ENCODE measurements around the gene SLC35E3.

Gene SLC35E3

DNA sequence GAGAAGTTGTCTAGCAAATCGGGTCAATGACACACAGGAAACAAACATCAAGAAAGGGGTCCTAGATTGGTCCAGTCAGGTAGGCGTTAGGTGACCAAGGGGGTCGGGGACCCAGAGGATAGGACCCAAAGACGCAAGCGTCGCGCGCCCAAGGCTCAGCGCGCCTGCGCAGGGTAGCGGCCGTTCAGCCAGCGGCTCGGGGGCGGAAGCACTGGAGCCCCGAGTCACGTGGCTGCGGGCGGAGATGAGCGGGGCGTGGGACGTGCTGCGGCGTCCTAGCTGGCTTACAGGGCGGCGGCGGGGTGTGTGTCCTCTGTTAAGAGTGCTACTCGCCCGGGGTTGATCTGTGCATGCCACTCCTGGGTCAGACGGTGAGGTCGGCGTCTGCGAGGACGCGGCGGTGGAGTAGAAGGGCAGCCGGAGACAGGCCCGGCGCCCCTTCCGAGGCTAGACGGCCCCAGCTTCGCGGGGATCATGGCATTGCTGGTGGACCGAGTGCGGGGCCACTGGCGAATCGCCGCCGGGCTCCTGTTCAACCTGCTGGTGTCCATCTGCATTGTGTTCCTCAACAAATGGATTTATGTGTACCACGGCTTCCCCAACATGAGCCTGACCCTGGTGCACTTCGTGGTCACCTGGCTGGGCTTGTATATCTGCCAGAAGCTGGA lies at the start of gene SLC35E3:
TSS of gene SLC35E3 (plus strand) at position 273 of the 668 bp plus-strand sequence. CDS start at position 475, 202 bp downstream.
- in situ Hi-C loops (cut with MboI; ENCODE audit: low sequenced_read_pairs), result no loop called here

DNA sequence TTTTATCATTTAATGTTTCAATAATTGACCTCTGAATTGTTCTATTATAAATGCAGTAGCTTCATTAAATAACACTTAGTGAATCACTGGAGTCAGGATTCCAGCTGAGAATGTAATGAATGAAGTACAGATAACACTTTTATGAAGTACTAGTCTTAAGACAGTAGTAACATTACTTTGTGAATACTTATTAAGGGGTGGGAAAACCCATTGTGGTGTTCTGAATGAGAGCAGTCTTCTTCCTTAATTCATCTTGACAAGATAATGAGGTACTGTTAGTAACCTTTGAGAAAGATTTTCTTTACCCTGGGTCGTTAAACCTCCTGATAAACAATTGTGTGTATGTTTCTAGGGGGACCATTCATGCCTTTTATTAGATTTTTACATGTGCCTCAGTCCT lies 46.5 kb upstream of the SLC35E3 start:
- in situ Hi-C loops (cut with MboI; ENCODE audit: low sequenced_read_pairs), result no loop called here

DNA sequence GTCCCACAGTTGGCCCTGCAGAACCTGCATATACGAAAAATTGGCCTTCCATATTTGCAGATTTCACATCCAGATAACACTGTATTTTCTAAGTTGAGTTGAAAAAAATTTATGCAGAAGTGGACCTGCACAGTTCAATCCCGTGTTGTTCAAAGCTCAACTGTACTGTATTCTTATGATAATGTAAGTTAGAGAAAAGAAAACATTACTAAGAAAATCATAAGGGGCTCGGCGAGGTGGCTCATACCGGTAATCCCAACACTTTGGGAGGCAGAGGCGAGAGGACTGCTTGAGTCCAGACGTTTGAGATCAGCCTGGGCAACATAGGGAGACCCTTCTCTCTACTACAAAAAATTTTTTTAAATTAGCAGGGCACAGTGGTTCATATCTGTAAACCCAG lies 18.2 kb upstream of the SLC35E3 start:
- in situ Hi-C loops (cut with MboI; ENCODE audit: low sequenced_read_pairs), result no loop called here

DNA sequence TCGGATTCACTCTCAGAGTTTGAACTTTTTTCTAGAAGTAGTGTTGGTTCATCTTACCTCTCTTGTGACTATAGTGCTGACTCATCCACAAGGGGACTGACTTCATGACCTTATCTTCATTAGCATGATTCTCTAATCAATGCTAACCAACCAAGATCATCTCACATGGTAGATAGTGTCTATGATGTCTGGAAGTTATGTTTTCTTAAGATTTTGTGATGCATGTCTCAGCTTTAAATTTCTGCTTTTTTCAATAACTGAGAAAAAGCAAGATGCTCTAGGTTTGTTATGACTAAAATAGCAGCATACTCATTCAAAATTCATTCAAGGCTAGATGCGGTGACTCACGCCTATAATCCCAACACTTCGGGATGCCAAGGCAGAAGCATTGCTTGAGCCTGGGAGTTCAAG lies 12.3 kb upstream of the SLC35E3 start:
- in situ Hi-C loops (cut with MboI; ENCODE audit: low sequenced_read_pairs), result no loop called here

DNA sequence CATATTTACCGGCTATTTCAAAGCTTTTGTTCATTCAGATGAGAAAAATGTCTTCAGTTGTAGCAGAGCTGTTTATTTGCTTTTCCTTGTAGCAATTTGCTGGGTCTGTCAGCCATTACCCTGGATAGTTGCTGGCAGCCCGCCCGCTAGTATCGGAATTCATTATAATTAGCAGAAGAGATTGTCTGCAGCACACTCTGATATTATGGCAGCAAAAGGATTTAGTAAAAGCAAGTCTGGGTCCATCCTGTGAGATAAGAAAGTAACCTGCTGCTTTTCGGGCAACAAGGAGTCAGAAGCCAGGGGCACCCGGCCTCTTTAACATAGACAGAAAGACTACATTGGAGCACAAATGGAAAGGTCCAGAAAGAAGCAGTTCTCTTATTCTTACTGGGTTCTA lies 6.1 kb upstream of the SLC35E3 start:
- in situ Hi-C loops (cut with MboI; ENCODE audit: low sequenced_read_pairs), result no loop called here

DNA sequence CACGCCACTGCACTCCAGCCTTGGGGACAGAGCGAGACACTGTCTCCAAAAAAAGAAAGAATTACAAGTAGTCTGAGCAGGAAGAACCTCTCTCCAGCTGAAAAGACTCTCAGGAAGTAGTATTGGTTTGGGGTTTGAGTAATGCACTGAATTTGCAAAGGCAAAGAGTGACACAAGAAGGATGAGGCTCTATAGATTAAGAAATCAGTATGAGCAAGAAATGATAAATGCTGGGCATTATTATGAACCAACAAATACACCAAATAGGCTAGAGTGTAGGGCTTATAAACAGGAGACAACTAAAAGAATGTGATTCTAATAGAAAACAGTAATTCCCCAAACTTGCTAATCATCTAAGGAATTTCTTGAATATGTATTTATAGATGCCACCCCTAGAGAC lies 2.6 kb upstream of the SLC35E3 start:
- in situ Hi-C loops (cut with MboI; ENCODE audit: low sequenced_read_pairs), result no loop called here

DNA sequence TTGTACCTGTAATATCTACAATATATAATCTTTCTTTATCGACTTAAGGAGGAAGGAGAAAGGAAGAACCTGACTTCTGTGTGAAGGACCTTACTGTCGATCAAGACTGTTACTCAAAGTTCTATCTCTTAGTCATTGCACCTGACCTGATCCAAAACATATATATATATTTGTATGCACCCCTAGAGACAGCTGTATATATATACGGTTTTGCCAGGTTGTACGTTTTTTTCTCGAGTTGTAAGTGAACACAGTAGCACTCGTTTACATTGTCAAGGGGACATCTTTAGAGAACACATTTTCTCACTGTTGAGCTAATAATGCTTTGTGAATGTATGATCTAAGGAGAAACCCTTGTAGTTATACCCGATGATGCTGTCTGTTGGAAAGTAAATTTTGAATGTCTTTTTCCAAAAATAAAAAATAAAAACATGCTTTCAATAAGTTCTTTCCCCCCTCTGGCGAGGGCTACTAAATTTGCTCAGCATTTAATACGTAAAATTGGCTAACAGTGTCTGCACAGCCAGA lies 536 bp upstream of the SLC35E3 start:
- in situ Hi-C loops (cut with MboI; ENCODE audit: low sequenced_read_pairs), result no loop called here

DNA sequence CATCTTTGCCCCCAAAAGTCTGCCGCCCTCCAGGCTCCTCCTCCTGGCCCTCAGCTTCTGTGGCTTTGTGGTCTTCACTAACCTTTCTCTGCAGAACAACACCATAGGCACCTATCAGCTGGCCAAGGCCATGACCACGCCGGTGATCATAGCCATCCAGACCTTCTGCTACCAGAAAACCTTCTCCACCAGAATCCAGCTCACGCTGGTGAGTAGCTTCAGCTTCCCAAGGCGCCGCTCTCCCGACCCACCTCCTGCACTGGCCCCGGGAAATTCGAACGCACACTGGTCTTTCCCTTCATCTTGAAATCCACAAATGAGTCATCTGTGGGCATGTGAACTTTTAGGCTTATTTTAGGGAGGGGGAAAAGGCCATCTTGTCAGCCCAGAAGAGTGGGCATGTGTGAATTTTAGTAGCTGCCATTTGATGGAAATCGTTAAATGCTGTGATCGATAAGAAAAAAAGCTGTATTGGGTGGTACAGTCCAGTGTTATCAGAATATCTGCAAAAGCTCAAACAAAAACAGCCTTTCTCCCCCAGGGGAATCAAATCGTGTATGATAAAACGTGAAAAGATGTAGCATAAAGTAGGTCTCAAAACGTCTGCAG lies 700 bp downstream of the SLC35E3 start:
- in situ Hi-C loops (cut with MboI; ENCODE audit: low sequenced_read_pairs), result no loop called here

DNA sequence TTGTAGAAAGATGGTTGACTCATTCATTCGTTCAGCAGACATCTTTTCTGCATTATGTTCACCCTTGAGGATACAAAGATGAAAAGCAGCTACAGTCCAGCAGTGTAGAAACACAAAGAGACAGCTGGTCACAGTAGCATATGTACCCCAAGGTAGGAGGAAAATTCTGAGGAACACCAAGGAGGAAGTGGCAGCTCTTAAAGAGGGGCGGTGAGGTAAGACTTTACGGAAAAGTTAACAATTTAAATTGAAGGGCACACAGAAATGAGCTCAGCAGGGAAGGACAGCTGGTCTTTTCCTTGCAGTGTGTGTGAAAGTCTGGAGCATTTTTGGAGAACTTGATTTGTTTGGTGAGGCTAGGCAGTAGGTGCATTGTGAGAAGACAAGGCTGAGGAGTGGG lies 3.5 kb downstream of the SLC35E3 start:
- in situ Hi-C loops (cut with MboI; ENCODE audit: low sequenced_read_pairs), result no loop called here

DNA sequence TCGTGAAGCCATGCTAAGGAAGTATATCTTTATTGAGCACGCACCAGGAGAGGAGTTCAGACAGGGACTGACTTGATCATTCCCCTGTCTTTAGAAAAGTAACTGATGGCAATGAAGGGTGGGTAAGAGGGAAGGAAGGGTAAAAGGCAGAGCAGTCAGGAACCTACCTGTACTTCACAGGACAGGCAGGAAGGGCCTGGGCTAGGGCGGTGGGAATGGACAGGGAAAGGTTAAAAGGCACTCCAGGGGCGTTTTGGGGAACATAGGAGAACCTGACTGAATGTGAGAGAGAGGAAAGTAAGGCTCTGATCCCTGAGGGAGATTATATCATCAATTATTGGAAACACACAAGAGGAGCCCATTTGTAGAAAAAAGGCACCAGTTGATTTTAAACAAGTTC lies 3.9 kb downstream of the SLC35E3 start:
- in situ Hi-C loops (cut with MboI; ENCODE audit: low sequenced_read_pairs), result no loop called here

DNA sequence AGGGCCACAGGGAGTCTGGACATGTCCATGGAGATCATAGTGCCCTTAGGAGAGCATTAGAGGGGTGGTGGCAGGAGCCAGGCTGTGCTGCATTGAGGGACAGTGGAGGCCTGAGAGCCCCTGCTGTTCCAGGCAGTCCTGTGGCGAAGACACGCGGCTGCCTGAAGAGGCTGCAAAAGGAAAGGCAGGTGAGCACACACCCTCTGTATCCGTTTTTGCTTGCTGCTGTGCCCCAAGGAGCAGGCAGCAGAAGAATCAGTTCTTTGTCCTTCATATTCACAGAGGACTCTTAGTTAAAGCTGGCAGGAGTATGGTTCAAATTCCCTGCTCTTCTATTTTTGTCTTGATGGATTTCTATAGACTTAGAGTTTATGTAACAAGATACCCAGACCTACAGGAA lies 4.5 kb downstream of the SLC35E3 start:
- in situ Hi-C loops (cut with MboI; ENCODE audit: low sequenced_read_pairs), result no loop called here

DNA sequence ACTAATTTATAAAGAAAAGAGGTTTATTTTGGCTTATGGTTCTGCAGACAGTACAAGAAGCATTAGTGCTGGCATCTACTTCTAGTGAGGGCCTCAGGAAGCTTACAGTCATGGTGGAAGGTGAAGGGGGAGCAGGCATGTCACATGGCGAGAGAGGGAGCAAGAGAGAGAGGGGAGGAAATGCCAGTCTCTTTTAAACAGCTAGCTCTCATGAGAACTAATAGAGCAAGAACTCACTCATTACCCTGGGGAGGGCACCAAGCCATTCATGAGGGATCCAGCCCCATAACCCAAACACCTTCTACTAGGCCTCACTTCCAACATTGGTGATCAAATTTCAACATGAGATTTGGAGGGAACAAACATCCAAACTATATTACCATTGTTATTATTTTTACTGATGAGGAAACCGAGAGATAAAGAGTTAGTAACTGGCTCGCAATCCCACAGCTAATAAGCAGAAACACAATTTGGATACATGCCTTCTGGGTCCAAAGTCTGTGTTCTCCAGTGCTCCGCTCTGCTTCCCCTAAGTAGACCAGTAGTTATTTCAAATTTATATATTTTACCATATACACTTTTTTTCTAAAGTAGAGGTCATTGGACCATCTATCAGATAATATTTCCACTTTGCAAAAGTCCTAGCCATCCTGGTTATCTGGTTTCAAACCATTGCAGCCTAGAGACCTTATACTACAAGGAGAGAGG lies 9.7 kb downstream of the SLC35E3 start:
- in situ Hi-C loops (cut with MboI; ENCODE audit: low sequenced_read_pairs), result no loop called here

DNA sequence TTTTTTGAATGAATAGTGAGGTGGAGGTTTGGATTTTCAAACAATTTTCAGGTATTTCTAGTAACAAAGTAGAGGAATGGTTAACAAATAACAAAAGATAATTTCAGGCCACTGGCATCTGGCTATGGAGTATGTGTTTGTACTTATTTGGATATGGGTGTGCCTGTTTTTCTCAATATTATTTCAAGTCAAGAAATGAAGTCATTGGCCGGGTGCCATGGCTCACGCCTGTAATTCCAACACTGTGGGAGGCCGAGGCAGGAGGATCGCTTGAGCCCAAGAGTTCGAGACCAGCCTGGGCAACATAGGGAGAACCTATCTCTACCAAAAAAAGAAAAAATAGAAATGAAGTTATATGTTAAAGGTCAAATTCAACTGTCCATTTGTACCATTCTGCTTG lies 13.9 kb downstream of the SLC35E3 start:
- in situ Hi-C loops (cut with MboI; ENCODE audit: low sequenced_read_pairs), result no loop called here

DNA sequence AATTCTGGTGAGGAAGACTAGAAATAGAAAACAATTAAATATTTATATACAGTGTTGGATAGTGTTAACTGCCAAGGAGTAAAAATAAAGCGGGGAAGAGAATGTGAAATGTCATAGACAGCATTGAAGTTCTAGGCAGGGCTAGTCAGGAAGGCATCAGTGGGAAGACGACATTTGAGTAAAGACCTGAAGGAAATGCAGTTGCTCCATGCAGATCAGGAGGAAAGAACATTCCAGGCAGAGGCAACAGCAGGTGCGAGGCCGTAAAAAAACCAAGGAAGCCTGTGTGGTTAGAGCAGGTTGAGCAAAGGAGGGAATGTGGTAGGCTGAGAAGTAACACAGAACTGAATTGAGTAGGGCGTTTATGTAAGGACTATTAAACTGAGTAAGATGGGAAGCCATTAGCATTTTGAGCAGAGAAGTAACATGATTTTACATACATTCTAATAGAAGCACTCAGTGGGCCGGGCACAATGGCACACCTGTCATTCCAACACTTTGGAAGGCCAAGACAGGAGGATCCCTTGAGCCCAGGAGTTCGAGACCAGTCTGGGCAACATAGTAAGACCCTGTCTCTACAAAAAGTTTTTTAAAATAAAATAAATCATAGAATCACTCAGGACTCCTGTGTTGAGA lies 14.9 kb downstream of the SLC35E3 start:
- in situ Hi-C loops (cut with MboI; ENCODE audit: low sequenced_read_pairs), result no loop called here

DNA sequence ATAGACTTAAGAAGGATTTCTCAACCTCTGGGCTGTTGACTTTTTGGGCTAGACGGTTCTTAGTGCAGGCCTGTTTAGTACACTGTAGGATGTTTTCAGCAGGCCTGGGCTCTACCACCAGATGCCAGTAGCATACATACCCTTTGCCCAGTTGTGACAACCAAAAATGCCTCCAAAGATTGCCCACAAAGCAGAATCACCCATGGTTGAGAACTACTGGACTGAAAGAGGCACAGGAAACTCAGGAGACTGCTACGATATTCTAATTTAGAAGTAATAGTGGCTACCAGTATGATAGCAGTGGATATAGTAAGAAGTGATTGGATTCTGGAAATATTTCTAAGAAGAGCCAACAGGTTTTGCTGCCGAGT lies 15.5 kb downstream of the SLC35E3 start:
- in situ Hi-C loops (cut with MboI; ENCODE audit: low sequenced_read_pairs), result no loop called here

DNA sequence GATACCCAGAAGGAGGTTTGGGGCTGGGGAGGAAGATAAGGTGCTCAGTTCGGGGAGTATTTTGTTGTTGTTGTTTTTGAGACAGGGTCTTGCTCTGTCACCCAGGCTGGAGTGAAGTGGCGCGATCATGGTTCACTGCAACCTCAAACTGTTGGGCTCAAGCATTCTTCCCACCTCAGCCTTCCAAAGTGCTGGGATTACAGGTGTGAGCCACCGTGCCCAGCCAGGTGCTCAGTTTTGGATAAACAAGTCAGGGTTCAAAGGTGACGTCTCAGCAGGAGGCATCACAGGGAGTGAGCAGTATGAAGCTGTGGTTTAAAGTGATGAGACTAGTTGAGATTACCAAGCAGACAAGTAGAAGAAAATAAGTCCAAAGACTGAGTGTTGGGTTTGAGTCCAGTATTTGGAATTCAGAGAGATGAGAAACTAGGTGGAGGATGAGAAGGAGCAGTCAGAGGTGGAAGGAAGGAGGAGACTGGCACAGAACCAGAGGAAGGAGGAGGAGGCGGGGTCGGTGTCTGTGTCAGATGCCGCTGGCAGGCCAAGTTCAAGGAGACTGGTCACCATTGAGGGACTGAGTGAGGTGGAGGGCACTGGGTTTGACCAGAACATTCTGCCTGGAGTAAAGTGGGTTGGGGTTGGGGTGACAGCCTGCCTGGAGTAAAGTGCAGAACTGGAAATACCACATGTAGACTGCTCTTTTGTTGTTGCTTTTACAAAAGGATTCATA lies 16.1 kb downstream of the SLC35E3 start:
- in situ Hi-C loops (cut with MboI; ENCODE audit: low sequenced_read_pairs), result no loop called here

DNA sequence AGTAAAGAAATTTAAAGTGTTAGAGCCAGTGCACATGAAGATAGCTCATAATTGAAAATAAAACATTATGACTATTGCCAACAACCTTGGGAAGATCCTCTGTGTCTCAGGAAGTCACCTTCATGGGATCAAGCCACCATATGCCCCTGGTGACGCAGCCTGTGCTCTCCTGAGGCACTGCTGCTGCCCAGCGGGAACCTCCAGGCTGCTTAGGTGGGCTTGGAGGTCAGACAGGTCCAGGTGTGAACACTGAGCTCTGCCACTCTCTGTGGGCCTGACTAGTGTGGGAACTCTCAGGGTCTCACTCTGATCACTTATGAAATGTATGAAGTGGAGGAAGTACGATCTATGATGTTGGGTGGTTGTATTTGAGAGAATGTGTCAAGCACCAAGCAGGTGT lies 16.7 kb downstream of the SLC35E3 start:
- in situ Hi-C loops (cut with MboI; ENCODE audit: low sequenced_read_pairs), result no loop called here

DNA sequence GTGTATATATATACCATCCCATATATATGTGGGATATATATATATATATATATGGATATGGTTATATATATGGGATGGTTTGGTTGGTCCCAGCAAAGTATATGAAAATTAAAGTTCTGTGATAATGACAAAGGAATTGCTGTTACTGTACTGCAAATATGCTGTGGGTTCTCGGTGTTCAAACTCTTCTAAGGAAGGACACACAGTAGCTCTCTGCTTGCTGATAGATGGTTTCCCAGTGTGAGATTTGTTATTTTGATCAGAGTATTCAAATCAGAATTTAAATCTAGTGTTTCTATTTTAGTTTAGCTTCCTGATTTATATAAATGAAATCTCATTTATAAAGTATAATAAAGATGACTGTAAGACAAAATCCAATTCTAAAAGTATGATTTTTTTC lies 19.7 kb downstream of the SLC35E3 start:
- in situ Hi-C loops (cut with MboI; ENCODE audit: low sequenced_read_pairs), result no loop called here

DNA sequence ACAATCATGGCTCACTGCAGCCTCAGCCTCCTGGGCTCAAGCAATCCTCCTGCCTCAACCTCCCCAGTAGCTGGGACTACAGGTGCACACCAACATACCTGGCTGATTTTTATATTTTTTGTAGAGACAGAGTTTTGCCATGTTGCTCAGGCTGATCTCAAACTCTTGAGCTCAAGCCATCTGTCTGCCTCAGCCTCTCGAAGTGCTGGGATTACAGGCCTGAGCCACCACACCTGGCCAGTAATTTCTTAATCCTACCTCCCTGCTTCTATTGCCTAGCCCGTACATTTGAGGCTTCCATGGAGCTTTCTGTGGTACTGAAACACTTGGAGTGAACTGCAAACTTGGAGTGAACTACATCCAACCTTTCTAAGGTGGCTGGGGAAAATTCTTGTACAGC lies 20.7 kb downstream of the SLC35E3 start:
- in situ Hi-C loops (cut with MboI; ENCODE audit: low sequenced_read_pairs), result no loop called here

DNA sequence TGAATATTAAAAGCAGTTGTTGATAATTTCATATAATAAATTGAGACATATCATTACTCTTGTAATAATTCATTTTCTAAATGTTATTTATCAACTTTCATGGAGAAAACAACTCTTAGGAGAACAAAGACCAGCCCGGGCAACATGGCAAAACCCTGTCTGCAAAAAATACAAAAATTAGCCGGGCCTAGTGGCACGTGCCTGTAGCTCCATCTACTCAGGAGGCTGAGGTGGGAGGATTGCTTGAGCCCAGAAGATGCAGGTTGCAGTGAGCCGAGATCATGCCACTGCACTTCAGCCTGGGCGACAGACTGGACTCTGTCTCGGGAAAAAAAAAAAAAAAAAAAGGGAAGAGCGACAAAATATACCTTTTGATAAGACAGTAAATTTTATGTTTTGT lies 21.2 kb downstream of the SLC35E3 start:
- in situ Hi-C loops (cut with MboI; ENCODE audit: low sequenced_read_pairs), result no loop called here

DNA sequence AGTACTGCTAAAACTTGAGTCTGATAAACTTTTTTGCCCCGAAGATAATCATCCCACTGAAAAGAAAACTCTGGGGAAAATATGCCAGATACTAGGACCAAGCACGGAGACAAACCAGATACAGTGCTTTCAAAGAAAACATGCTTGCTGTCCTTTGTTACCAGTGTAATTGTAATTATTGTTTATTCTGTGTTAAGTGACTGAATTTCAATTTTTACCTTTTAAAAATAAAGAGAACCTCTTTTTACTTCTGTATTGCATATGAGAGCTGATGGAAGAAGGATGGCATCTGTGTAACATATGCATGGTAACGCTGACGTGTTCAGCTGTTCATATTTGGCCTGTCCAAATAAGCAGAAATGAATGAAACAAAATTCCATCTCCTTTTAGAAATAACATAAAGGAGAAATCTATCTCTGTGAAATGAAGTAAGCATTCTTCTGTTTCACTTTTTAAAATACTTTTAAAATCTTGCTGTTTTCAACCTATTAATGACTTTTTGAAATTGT lies 22.5 kb downstream of the SLC35E3 start:
- in situ Hi-C loops (cut with MboI; ENCODE audit: low sequenced_read_pairs), result no loop called here

Data from HL-60/S4 (cell line).